Measurements from ENCODE around the gene LCORL. TPM values are rescaled to one million over a fixed set of nuclear protein-coding genes. Genes with fewer than 3 reads are reported as not detected.
A peak's percentile ranks its signal among the peaks of the same experiment; 100 is the strongest.

LCORL gene
- total and polyA plus RNA-seq, 9 of the 15 experiments (the other 6 are each of a cell fraction or from before 2014, with no cell fraction given) = 3.1 to 24.5 (median 11.1) TPM

- BruUV-seq (replicated peaks) = no TSS peak
- Histone ChIP-seq H2AFZ (ENCODE audit: low read depth, low read length) (peak overlapping the region; percentile 34; the same call in 1 of the 2 replicates), H3K4me3 (peak overlapping the region; percentile 94), H4K20me1 (replicated peaks; ENCODE audit: control insufficient read depth, insufficient read depth, low read length) (peaks cover 7% of the 10 kb centered on the region), H3K9ac (ENCODE audit: insufficient read depth in 1 of 2, low read depth in 2 of 2, low read length in 2 of 2) (peak overlapping the region; percentile 62 to 89), H3K4me1 (replicated peaks in 1 of 2; ENCODE audit: control insufficient read depth in 2 of 2, insufficient read depth in 2 of 2, low read length in 2 of 2) (no peaks in the 10 kb centered on the region; a peak in 1 of 5 replicates), H3K27ac (ENCODE audit: extremely low read depth, low read depth, low read length) (peak overlapping the region; percentile 95), H3K79me2 (ENCODE audit: control insufficient read depth, insufficient read depth, low read length) (peaks cover 60% of the 10 kb centered on the region), H3K9me3 (replicated peaks; ENCODE audit: control insufficient read depth, insufficient read depth, low read depth, low read length) (no peaks in the 10 kb centered on the region), H3K27me3 (ENCODE audit: control insufficient read depth in 2 of 2, insufficient read depth in 2 of 2, low read length in 2 of 2) (no peaks in the 10 kb centered on the region), H3K9me1 (ENCODE audit: control insufficient read depth, insufficient read depth, low read length) (no peaks in the 10 kb centered on the region), H3K36me3 (ENCODE audit: control insufficient read depth, insufficient read depth, low read length) (no peaks in the 10 kb centered on the region), H3K4me2 (ENCODE audit: insufficient read depth, low read length) (peak overlapping the region; percentile 97)
- no peak for FAIRE-seq
- in situ Hi-C loops (cut with MboI) = no loop called here
- peak in 2 of 4 experiments; percentile 9 to 34 for DNase-seq (ENCODE audit: extremely low read depth in 1 of 4, low spot score in 3 of 4)
- CTCF ChIA-PET (ENCODE audit: low intra/inter-chr PET ratio) = no interaction called here
- no peak for ATAC-seq
- TF ChIP-seq ZBTB40 (IDR thresholded peaks at IDR 0.05) (peak; percentile 40; the same call in 1 of the 2 replicates), ZBTB40 (CRISPR knock-in tag; IDR thresholded peaks at IDR 0.05) (no peak), VEZF1 (CRISPR knock-in tag; IDR thresholded peaks at IDR 0.05) (no peak), SMARCE1 (IDR thresholded peaks at IDR 0.05) (0 out of 2 replicates have a peak, but pooled peaks have one; percentile 44), E2F4 (CRISPR knock-in tag; IDR thresholded peaks at IDR 0.05; ENCODE audit: low read depth) (no peak), DPF2 (IDR thresholded peaks at IDR 0.05) (0 out of 2 replicates have a peak, but pooled peaks have one; percentile 32), MIER1 (IDR thresholded peaks at IDR 0.05; ENCODE audit: low read depth) (peak; percentile 49; the same call in 1 of the 2 replicates), HMBOX1 (IDR thresholded peaks at IDR 0.05) (peak; percentile 42; the same call in 1 of the 2 replicates), HDAC1 (IDR thresholded peaks at IDR 0.05) (peak in 1 of 2 experiments; percentile 61; a peak in 1 of 4 replicates)
- POLR2A ChIA-PET = interaction anchor here (1.0 kb wide), 1 partner anchor 9 kb away, joined by 7 read pairs; no protein-coding TSS in a partner anchor
- intact Hi-C loops (cut with micrococcal nuclease) = loop anchor here (2.0 to 10.0 kb wide), 2 partner anchors 209 to 475 kb away; partner anchors contain the start of genes DCAF16 and NCAPG
- WGBS (ENCODE audit: insufficient coverage, low coverage, missing lambda C conversion rate) = 5% methylated on average over 16 of the region's 16 CpGs
These were observed 1.3 kb downstream of the LCORL start for GRCh38 chr4:18020145-18020670.

All from K562 (cell line).